ENCODE measurements around the gene KCTD6.

The KCTD6 gene

GRCh38 chr3:58491506-58492402, at the start of gene KCTD6:
KCTD6 (plus strand) TSS chr3:58492096; CDS start chr3:58498756, 6,660 bp downstream.
- peak; percentile 88 for DNase-seq

- DNase-seq = no peak
Observed at GRCh38 chr3:58452176-58452575, 39.7 kb upstream of the KCTD6 start.

GRCh38 chr3:58459160-58459559, 32.7 kb upstream of the KCTD6 start:
- no peak for DNase-seq

- DNase-seq = no peak
Observed at GRCh38 chr3:58462829-58463180, 29.1 kb upstream of the KCTD6 start.

- peak; percentile 71 for DNase-seq
Observed at GRCh38 chr3:58463181-58463941, 28.5 kb upstream of the KCTD6 start.

GRCh38 chr3:58463942-58464271, 28.0 kb upstream of the KCTD6 start:
- no peak for DNase-seq

GRCh38 chr3:58464866-58465265, 27.0 kb upstream of the KCTD6 start:
- no peak for DNase-seq

GRCh38 chr3:58466899-58467563, 24.9 kb upstream of the KCTD6 start:
- no peak for DNase-seq

- DNase-seq = no peak
Observed at GRCh38 chr3:58469096-58469495, 22.8 kb upstream of the KCTD6 start.

- DNase-seq = no peak
Observed at GRCh38 chr3:58470363-58471024, 21.4 kb upstream of the KCTD6 start.

GRCh38 chr3:58471025-58471887, 20.6 kb upstream of the KCTD6 start:
- peak; percentile 12 for DNase-seq

- DNase-seq = no peak
Observed at GRCh38 chr3:58473275-58473674, 18.6 kb upstream of the KCTD6 start.

- DNase-seq = no peak
Observed at GRCh38 chr3:58474348-58474911, 17.5 kb upstream of the KCTD6 start.

GRCh38 chr3:58474967-58475578, 16.8 kb upstream of the KCTD6 start:
- no peak for DNase-seq

GRCh38 chr3:58478781-58479180, 13.1 kb upstream of the KCTD6 start:
- no peak for DNase-seq

GRCh38 chr3:58480309-58480708, 11.6 kb upstream of the KCTD6 start:
- DNase-seq = no peak

- no peak for DNase-seq
Observed at GRCh38 chr3:58482917-58483636, 8.8 kb upstream of the KCTD6 start.

- DNase-seq = no peak
Observed at GRCh38 chr3:58484045-58484721, 7.7 kb upstream of the KCTD6 start.

- DNase-seq = no peak
Observed at GRCh38 chr3:58484722-58485069, 7.2 kb upstream of the KCTD6 start.

- no peak for DNase-seq
Observed at GRCh38 chr3:58485801-58486435, 6.0 kb upstream of the KCTD6 start.

All from stimulated activated CD4-positive, alpha-beta T cell treated with anti-CD3 and anti-CD28 coated beads, Interleukin-4, amount 100 ng/mL, for 1 hour (primary cell).